Myocyte (in vitro differentiated cells): ENCODE measurements around the gene MPP3. TPM values are rescaled to one million over a fixed set of nuclear protein-coding genes. Genes with fewer than 3 reads are reported as not detected.
A peak's percentile ranks its signal among the peaks of the same experiment; 100 is the strongest.

ENCODE experiments used
- DNase-seq: peaks from one replicate; pipeline ENCODE4 v3.0.0-alpha.2; 2012; ENCODE audit warnings: low read depth
- total RNA-seq: library from RNA; depleted of rRNA; stranded (reverse); fragments of >200 nt; gene quantifications from 2 replicates; pipeline ENCODE4 v1.2.3, GENCODE V29; 2014

The MPP3 gene
- total RNA-seq, 1 donor from 2014 or later: 5.5 TPM

GRCh38 chr17:43861960-43862359 lies 29.0 kb upstream of the MPP3 start:
- no peak for DNase-seq

- DNase-seq: peak; percentile 51
Observed at GRCh38 chr17:43860927-43861622, 28.1 kb upstream of the MPP3 start.

- no peak for DNase-seq
Observed at GRCh38 chr17:43860077-43860725, 27.3 kb upstream of the MPP3 start.

GRCh38 chr17:43857957-43858600 lies 25.1 kb upstream of the MPP3 start:
- DNase-seq: no peak

- DNase-seq: no peak
Observed at GRCh38 chr17:43857141-43857540, 24.2 kb upstream of the MPP3 start.

GRCh38 chr17:43856141-43856540 lies 23.2 kb upstream of the MPP3 start:
- no peak for DNase-seq

- no peak for DNase-seq
Observed at GRCh38 chr17:43855061-43855460, 22.1 kb upstream of the MPP3 start.

GRCh38 chr17:43854498-43854897 lies 21.6 kb upstream of the MPP3 start:
- DNase-seq: no peak

- DNase-seq: no peak
Observed at GRCh38 chr17:43853546-43853945, 20.6 kb upstream of the MPP3 start.

- no peak for DNase-seq
Observed at GRCh38 chr17:43852571-43852970, 19.6 kb upstream of the MPP3 start.

- no peak for DNase-seq
Observed at GRCh38 chr17:43849116-43849515, 16.2 kb upstream of the MPP3 start.

- DNase-seq: no peak
Observed at GRCh38 chr17:43848601-43849000, 15.7 kb upstream of the MPP3 start.

- no peak for DNase-seq
Observed at GRCh38 chr17:43846963-43847371, 14.0 kb upstream of the MPP3 start, which contains the start of gene CD300LG. CD300LG (plus strand) TSS chr17:43847176; CDS start chr17:43847217, 41 bp downstream.

GRCh38 chr17:43846221-43846712 lies 13.3 kb upstream of the MPP3 start:
- DNase-seq: peak; percentile 81

- no peak for DNase-seq
Observed at GRCh38 chr17:43845766-43846165, 12.8 kb upstream of the MPP3 start.

- DNase-seq: no peak
Observed at GRCh38 chr17:43844241-43844640, 11.3 kb upstream of the MPP3 start.

GRCh38 chr17:43842975-43843325 lies 10.0 kb upstream of the MPP3 start:
- DNase-seq: no peak

GRCh38 chr17:43842091-43842974 lies 9.4 kb upstream of the MPP3 start:
- peak; percentile 90 for DNase-seq

GRCh38 chr17:43841282-43841681 lies 8.3 kb upstream of the MPP3 start:
- no peak for DNase-seq

- DNase-seq: no peak
Observed at GRCh38 chr17:43840814-43841213, 7.9 kb upstream of the MPP3 start.

GRCh38 chr17:43839670-43840108 lies 6.7 kb upstream of the MPP3 start:
- peak; percentile 16 for DNase-seq
